Measurements from ENCODE around the gene REC8. TPM values are rescaled to one million over a fixed set of nuclear protein-coding genes. Genes with fewer than 3 reads are reported as not detected.

The REC8 gene
- total RNA-seq, 4 donors from 2014 or later, result 6.7 to 31.4 (median 16.3) TPM

GRCh38 chr14:24150993-24151392, 20.9 kb upstream of the REC8 start:
- no peak for TF ChIP-seq CTCF (IDR thresholded peaks at IDR 0.05)
- DNase-seq (ENCODE audit: low spot score) (no peak), ATAC-seq (ENCODE audit: low FRiP score) (no peak)

- ATAC-seq (ENCODE audit: low FRiP score) (no peak), DNase-seq (ENCODE audit: low spot score) (no peak)
- no peak for TF ChIP-seq CTCF (IDR thresholded peaks at IDR 0.05)
These were observed 20.3 kb upstream of the REC8 start for GRCh38 chr14:24151404-24152080.

- ATAC-seq (ENCODE audit: low FRiP score) (no peak), DNase-seq (ENCODE audit: low spot score) (no peak)
These were observed 16.8 kb upstream of the REC8 start for GRCh38 chr14:24155100-24155499.

GRCh38 chr14:24156840-24157239, 15.0 kb upstream of the REC8 start:
- DNase-seq (ENCODE audit: low spot score) (no peak), ATAC-seq (ENCODE audit: low FRiP score) (no peak)
- TF ChIP-seq CTCF (IDR thresholded peaks at IDR 0.05), result no peak

More at GRCh38 chr14:24155100-24155499, 16.8 kb upstream of the REC8 start:
- TF ChIP-seq CTCF (IDR thresholded peaks at IDR 0.05), result no peak

- ATAC-seq (ENCODE audit: low FRiP score) (no peak), DNase-seq (ENCODE audit: low spot score) (no peak)
- no peak for TF ChIP-seq CTCF (IDR thresholded peaks at IDR 0.05)
These were observed 14.5 kb upstream of the REC8 start for GRCh38 chr14:24157331-24157730.

- no peak for ATAC-seq (ENCODE audit: low FRiP score)
- TF ChIP-seq CTCF (IDR thresholded peaks at IDR 0.05), result no peak
- DNase-seq (ENCODE audit: low spot score), result no peak
These were observed 11.9 kb upstream of the REC8 start for GRCh38 chr14:24159777-24160498.

GRCh38 chr14:24160499-24160849, 11.4 kb upstream of the REC8 start:
- ATAC-seq (ENCODE audit: low FRiP score) (no peak), DNase-seq (ENCODE audit: low spot score) (no peak)
- TF ChIP-seq CTCF (IDR thresholded peaks at IDR 0.05), result no peak

Data from omental fat pad (tissue), 4 donors.